B cell (primary cell): ENCODE measurements around the gene TNFSF12. TPM values are rescaled to one million over a fixed set of nuclear protein-coding genes. Genes with fewer than 3 reads are reported as not detected.

Source experiments
- ATAC-seq: fragments of 200-7000 bp; cut with Tn5 transposase; one replicate; pipeline ENCODE4 v1.10.0; 2021; ENCODE audit warnings: low read depth, mild to moderate bottlenecking, moderate number of reproducible peaks, moderate library complexity
- CTCF ChIA-PET: fragments of 350-600 bp; sonication (Branson Sonifier 250); formaldehyde crosslinking; loops from one replicate; lab custom pipeline; 2021; ENCODE audit warnings: antibody characterized with exemption, inconsistent platforms; lab: Charles Lee
- POLR2A ChIA-PET: fragments of 350-600 bp; sonication (Branson Sonifier 250); formaldehyde crosslinking; loops from one replicate; lab custom pipeline; 2021; ENCODE audit warnings: antibody characterized with exemption; lab: Charles Lee
- DNase-seq: peaks from one replicate; pipeline ENCODE4 v3.0.0; 2013
- H2AFZ ChIP-seq: 2 replicates; pipeline ENCODE4 v1.6.1; 2012; ENCODE audit warnings: mild to moderate bottlenecking, low read depth, low read length; ENCODE audit not compliant: insufficient read depth, poor library complexity, severe bottlenecking
- H3K27ac ChIP-seq, 2 donors: 1 replicate in 1 of 2; 2 replicates in 1 of 2; pipeline ENCODE4 v1.5.1; 2012 to 2013; ENCODE audit warnings: low read length in 2 of 2, mild to moderate bottlenecking in 2 of 2, moderate library complexity in 1 of 2
- H3K27me3 ChIP-seq, 4 experiments: fragments of 200-600 bp in 1 of 4; sonication (generic) in 1 of 4; replicated peaks in 1 of 4; 1 replicate in 2 of 4; 2 replicates in 2 of 4; pipeline versions ENCODE4 v1.6.1 to v1.7.0; 2013 to 2016; ENCODE audit warnings: low read length in 3 of 4, mild to moderate bottlenecking in 2 of 4, mixed read lengths in 1 of 4, moderate library complexity in 1 of 4; ENCODE audit not compliant: insufficient read depth in 4 of 4, control insufficient read depth in 3 of 4; ENCODE audit errors: control extremely low read depth in 1 of 4
- H3K36me3 ChIP-seq, 2 experiments: replicated peaks in 1 of 2; 1 replicate in 1 of 2; 2 replicates in 1 of 2; pipeline versions ENCODE4 v1.6.1 to v1.7.1; 2013; ENCODE audit warnings: low read length in 1 of 2; ENCODE audit not compliant: insufficient read depth in 2 of 2, control insufficient read depth in 1 of 2; ENCODE audit errors: control extremely low read depth in 1 of 2, extremely low read depth in 1 of 2
- H3K4me1 ChIP-seq, 2 donors: fragments of 200-600 bp in 1 of 2; sonication (generic) in 1 of 2; 1 replicate in 1 of 2; 2 replicates in 1 of 2; pipeline versions ENCODE4 v1.5.1 to v1.6.1; 2013 to 2017; ENCODE audit warnings: low read length in 2 of 2; ENCODE audit not compliant: control insufficient read depth in 2 of 2, insufficient read depth in 2 of 2
- H3K4me2 ChIP-seq: replicated peaks from 2 replicates; pipeline ENCODE3; 2012; ENCODE audit warnings: mild to moderate bottlenecking, low read depth, low read length; ENCODE audit not compliant: poor library complexity, severe bottlenecking
- H3K4me3 ChIP-seq, 5 experiments: fragments of 200-600 bp in 1 of 5; sonication (generic) in 1 of 5; 1 replicate in 3 of 5; 2 replicates in 2 of 5; pipeline versions ENCODE4 v1.5.1 to v1.7.0; 2011 to 2016; ENCODE audit warnings: low read length in 4 of 5, mild to moderate bottlenecking in 4 of 5, low read depth in 2 of 5, control low read depth in 1 of 5, moderate library complexity in 1 of 5; ENCODE audit not compliant: insufficient read depth in 1 of 5; ENCODE audit errors: control extremely low read depth in 1 of 5, extremely low read depth in 1 of 5
- H3K79me2 ChIP-seq: fragments of 200-600 bp; sonication (generic); one replicate; pipeline ENCODE4 v1.6.0; 2016; ENCODE audit warnings: low read length; ENCODE audit not compliant: control insufficient read depth, insufficient read depth
- H3K9ac ChIP-seq: fragments of 200-600 bp; sonication (generic); 2 replicates; pipeline ENCODE4 v1.6.1; 2017; ENCODE audit warnings: mild to moderate bottlenecking, low read length, moderate library complexity
- H3K9me3 ChIP-seq, 3 donors: one replicate each; pipeline versions ENCODE4 v1.6.1 to v1.7.1; 2013; ENCODE audit warnings: low read length in 2 of 3; ENCODE audit not compliant: control insufficient read depth in 2 of 3, insufficient read depth in 1 of 3; ENCODE audit errors: control extremely low read depth in 1 of 3
- H4K20me1 ChIP-seq: 2 replicates; pipeline ENCODE4 v1.6.0; 2012; ENCODE audit warnings: mild to moderate bottlenecking, low read length; ENCODE audit not compliant: insufficient read depth, control insufficient read depth, poor library complexity, severe bottlenecking
- H3K27ac Mint-ChIP-seq: one replicate; pipeline ENCODE4 v1.8.0; 2021; ENCODE audit warnings: mixed read lengths
- H3K27me3 Mint-ChIP-seq: one replicate; pipeline ENCODE4 v1.8.0; 2021; ENCODE audit warnings: mixed read lengths
- H3K4me1 Mint-ChIP-seq: one replicate; pipeline ENCODE4 v1.8.0; 2021; ENCODE audit warnings: mixed read lengths
- H3K4me3 Mint-ChIP-seq: one replicate; pipeline ENCODE4 v1.8.0; 2021; ENCODE audit warnings: mixed read lengths
- H3K9me3 Mint-ChIP-seq: one replicate; pipeline ENCODE4 v1.8.0; 2022; ENCODE audit warnings: mixed read lengths; ENCODE audit not compliant: insufficient read depth
- EZH2 ChIP-seq: IDR thresholded peaks from 2 replicates; pipeline ENCODE4 v1.6.1; 2012; ENCODE audit warnings: borderline replicate concordance, low read depth, mild to moderate bottlenecking, moderate library complexity, low read length; ENCODE audit not compliant: insufficient read depth, poor library complexity, severe bottlenecking
- WGBS: methylation state at CpG from one replicate; pipeline ENCODE4 v1.1.5; 2013; ENCODE audit warnings: missing lambda C conversion rate; ENCODE audit not compliant: insufficient coverage; 5-methylcytosine and 5-hydroxymethylcytosine counted together
- intact Hi-C: fragments of 100-400 bp; cut with micrococcal nuclease; formaldehyde crosslinking; loops from one replicate; pipeline ENCODE4 v1.10.0; 2022
- polyA plus RNA-seq: library from polyadenylated mRNA; depleted of rRNA; stranded (reverse); fragments of >200 nt; gene quantifications from 2 replicates; pipeline ENCODE4 v1.2.3, GENCODE V29; 2012
- small RNA-seq: library from RNA; depleted of rRNA; stranded (forward); fragments of <200 nt; gene quantifications from one replicate; pipeline ENCODE3, GENCODE V24; 2012; ENCODE audit warnings: low replicate concordance, low read depth; ENCODE audit not compliant: insufficient read length
- total RNA-seq, 2 donors: library from RNA; stranded (reverse); fragments of 120-200 nt in 1 of 2; gene quantifications; 1 replicate in 1 of 2; 2 replicates in 1 of 2; pipeline versions ENCODE4 v1.2.3 to v1.2.4, GENCODE V29; 2013 to 2022
- TF ChIP-seq, protein P1 (sequence below): fragments of 200-600 bp; IDR thresholded peaks from one replicate; pipeline ENCODE4 v1.8.0; 2022; ENCODE audit warnings: antibody characterized with exemption, mild to moderate bottlenecking

Gene TNFSF12
- total and polyA plus RNA-seq, 2 donors (not counting 1 experiment from before 2014, with no cell fraction given): 40.6 to 53.4 TPM

DNA sequence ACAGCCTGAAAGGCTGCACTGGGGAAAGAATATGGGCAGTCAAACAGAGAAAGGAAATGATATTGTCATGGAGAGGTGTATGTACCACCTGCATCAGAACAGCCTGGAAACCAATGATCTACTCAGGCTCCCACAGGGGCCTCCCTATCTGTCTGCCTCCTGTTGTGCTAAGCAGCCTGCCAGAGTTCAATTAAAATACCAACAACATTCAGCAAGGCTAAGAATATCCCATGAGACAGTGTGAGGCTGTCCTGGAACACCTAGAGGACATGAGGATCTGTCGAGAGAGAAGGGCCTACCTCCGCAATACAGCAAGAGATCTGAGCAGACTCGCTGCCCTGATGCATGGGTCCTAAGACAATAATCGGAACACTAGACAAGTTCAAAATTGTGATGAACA lies 57.4 kb downstream of the TNFSF12 start:
- intact Hi-C loops: no loop called here

More for the DNA sequence above, 57.4 kb downstream of the TNFSF12 start:
- Histone ChIP-seq H4K20me1 (peaks cover 27% of the 10 kb centered on the region), H3K79me2 (peaks cover 46% of the 10 kb centered on the region), H2AFZ (no peak overlapping the region), H3K27me3 (no peaks in the 10 kb centered on the region), H3K27ac (no peak overlapping the region), H3K4me3 (no peak overlapping the region), H3K9ac (no peak overlapping the region), H3K36me3 (peaks cover 2 to 40% of the 10 kb centered on the region in 2 experiments), H3K4me2 (no peak overlapping the region), H3K9me3 (no peaks in the 10 kb centered on the region), H3K4me1 (no peaks in the 10 kb centered on the region)
- no peak overlapping the region for H3K4me3 Mint-ChIP-seq
- ChIA-PET POLR2A (no interaction called here), CTCF (interaction anchor here (0.8 kb wide), 1 partner anchor 26 kb away, joined by 3 read pairs; no protein-coding TSS in a partner anchor)
- ATAC-seq: no peak
- peaks cover 7% of the 10 kb centered on the region for H3K4me1 Mint-ChIP-seq
- DNase-seq: no peak
- no peak overlapping the region for H3K27ac Mint-ChIP-seq
- WGBS: 96% methylated on average over 3 of the region's 4 CpGs
- no peaks in the 10 kb centered on the region for H3K27me3 Mint-ChIP-seq
- TF ChIP-seq, protein P1, sequence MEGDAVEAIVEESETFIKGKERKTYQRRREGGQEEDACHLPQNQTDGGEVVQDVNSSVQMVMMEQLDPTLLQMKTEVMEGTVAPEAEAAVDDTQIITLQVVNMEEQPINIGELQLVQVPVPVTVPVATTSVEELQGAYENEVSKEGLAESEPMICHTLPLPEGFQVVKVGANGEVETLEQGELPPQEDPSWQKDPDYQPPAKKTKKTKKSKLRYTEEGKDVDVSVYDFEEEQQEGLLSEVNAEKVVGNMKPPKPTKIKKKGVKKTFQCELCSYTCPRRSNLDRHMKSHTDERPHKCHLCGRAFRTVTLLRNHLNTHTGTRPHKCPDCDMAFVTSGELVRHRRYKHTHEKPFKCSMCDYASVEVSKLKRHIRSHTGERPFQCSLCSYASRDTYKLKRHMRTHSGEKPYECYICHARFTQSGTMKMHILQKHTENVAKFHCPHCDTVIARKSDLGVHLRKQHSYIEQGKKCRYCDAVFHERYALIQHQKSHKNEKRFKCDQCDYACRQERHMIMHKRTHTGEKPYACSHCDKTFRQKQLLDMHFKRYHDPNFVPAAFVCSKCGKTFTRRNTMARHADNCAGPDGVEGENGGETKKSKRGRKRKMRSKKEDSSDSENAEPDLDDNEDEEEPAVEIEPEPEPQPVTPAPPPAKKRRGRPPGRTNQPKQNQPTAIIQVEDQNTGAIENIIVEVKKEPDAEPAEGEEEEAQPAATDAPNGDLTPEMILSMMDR: no peak
- TF ChIP-seq EZH2: no peak
- no peaks in the 10 kb centered on the region for H3K9me3 Mint-ChIP-seq

Small RNA genes within 50 kb of the gene (small RNA-seq; reads per million reads assigned to genes)
- gene CD68 (not detected), gene RF00019 (not detected), gene SNORA48 (not detected), gene SNORD10 (not detected)

Other genes with a start within 250 kb of the TNFSF12 start
Only the 30 nearest of the 32 such genes appear.
- 85.2 and 89.2 TPM in 2 replicates for gene NEURL4, start 219.7 kb upstream of the TNFSF12 start, total RNA-seq
- 54.6 and 82.6 TPM in 2 replicates for gene NEURL4, start 219.7 kb upstream of the TNFSF12 start, polyA plus RNA-seq
- gene ACAP1, start 212.5 kb upstream of the TNFSF12 start, total RNA-seq: 371 and 392 TPM in 2 replicates
- gene ACAP1, start 212.5 kb upstream of the TNFSF12 start, polyA plus RNA-seq: 412 and 471 TPM in 2 replicates
- 13.4 and 15.4 TPM in 2 replicates for gene KCTD11, start 196.9 kb upstream of the TNFSF12 start, total RNA-seq
- 3.1 and 4.3 TPM in 2 replicates for gene KCTD11, start 196.9 kb upstream of the TNFSF12 start, polyA plus RNA-seq
- 0.25 TPM in 1 of 2 replicates, not detected in the other for gene TMEM95, start 193.9 kb upstream of the TNFSF12 start, total RNA-seq
- gene TMEM95, start 193.9 kb upstream of the TNFSF12 start, polyA plus RNA-seq: not detected in 2 replicates
- gene TNK1, start 168.0 kb upstream of the TNFSF12 start, total RNA-seq: 10.0 and 11.7 TPM in 2 replicates
- 22.5 and 23.7 TPM in 2 replicates for gene TNK1, start 168.0 kb upstream of the TNFSF12 start, polyA plus RNA-seq
- 31.1 and 31.6 TPM in 2 replicates for gene PLSCR3, start 154.5 kb upstream of the TNFSF12 start, total RNA-seq
- gene PLSCR3, start 154.5 kb upstream of the TNFSF12 start, polyA plus RNA-seq: 82.3 and 122 TPM in 2 replicates
- gene TMEM256, start 145.0 kb upstream of the TNFSF12 start, total RNA-seq: 64.5 and 67.8 TPM in 2 replicates
- 29.2 and 65.4 TPM in 2 replicates for gene TMEM256, start 145.0 kb upstream of the TNFSF12 start, polyA plus RNA-seq
- gene NLGN2, start 141.2 kb upstream of the TNFSF12 start, total RNA-seq: 1.7 and 3.4 TPM in 2 replicates
- gene NLGN2, start 141.2 kb upstream of the TNFSF12 start, polyA plus RNA-seq: 0.52 and 0.68 TPM in 2 replicates
- not detected in 2 replicates for gene SPEM1, start 128.7 kb upstream of the TNFSF12 start, total RNA-seq
- not detected in 2 replicates for gene SPEM1, start 128.7 kb upstream of the TNFSF12 start, polyA plus RNA-seq
- not detected in 2 replicates for gene SPEM2, start 123.4 kb upstream of the TNFSF12 start, total RNA-seq
- gene SPEM2, start 123.4 kb upstream of the TNFSF12 start, polyA plus RNA-seq: not detected in 2 replicates
- not detected in 2 replicates for gene SPEM3, start 120.2 kb upstream of the TNFSF12 start, total RNA-seq
- not detected in 2 replicates for gene SPEM3, start 120.2 kb upstream of the TNFSF12 start, polyA plus RNA-seq
- gene TMEM102, start 113.6 kb upstream of the TNFSF12 start, total RNA-seq: 17.7 and 19.1 TPM in 2 replicates
- gene TMEM102, start 113.6 kb upstream of the TNFSF12 start, polyA plus RNA-seq: 5.9 and 10.8 TPM in 2 replicates
- 2.8 and 4.6 TPM in 2 replicates for gene FGF11, start 109.5 kb upstream of the TNFSF12 start, total RNA-seq
- 2.7 and 3.3 TPM in 2 replicates for gene FGF11, start 109.5 kb upstream of the TNFSF12 start, polyA plus RNA-seq
- gene CHRNB1, start 104.0 kb upstream of the TNFSF12 start, total RNA-seq: 6.2 and 6.6 TPM in 2 replicates
- 5.8 and 7.2 TPM in 2 replicates for gene CHRNB1, start 104.0 kb upstream of the TNFSF12 start, polyA plus RNA-seq
- gene ZBTB4, start 69.4 kb upstream of the TNFSF12 start, total RNA-seq: 59.4 and 62.4 TPM in 2 replicates
- gene ZBTB4, start 69.4 kb upstream of the TNFSF12 start, polyA plus RNA-seq: 16.0 and 19.2 TPM in 2 replicates
- gene SLC35G6, start 67.6 kb upstream of the TNFSF12 start, total RNA-seq: 0.30 TPM in 1 of 2 replicates, not detected in the other
- gene SLC35G6, start 67.6 kb upstream of the TNFSF12 start, polyA plus RNA-seq: 0.04 TPM in 1 of 2 replicates, not detected in the other
- 225 and 240 TPM in 2 replicates for gene POLR2A, start 64.7 kb upstream of the TNFSF12 start, total RNA-seq
- gene POLR2A, start 64.7 kb upstream of the TNFSF12 start, polyA plus RNA-seq: 56.5 and 77.6 TPM in 2 replicates
- gene TNFSF13, start 9.7 kb downstream of the TNFSF12 start, total RNA-seq: 14.7 and 16.0 TPM in 2 replicates
- 18.1 and 20.2 TPM in 2 replicates for gene TNFSF13, start 9.7 kb downstream of the TNFSF12 start, polyA plus RNA-seq
- 44.4 and 45.1 TPM in 2 replicates for gene SENP3, start 12.9 kb downstream of the TNFSF12 start, total RNA-seq
- gene SENP3, start 12.9 kb downstream of the TNFSF12 start, polyA plus RNA-seq: 54.1 and 57.1 TPM in 2 replicates
- 10.8 and 12.9 TPM in 2 replicates for gene CD68, start 30.6 kb downstream of the TNFSF12 start, total RNA-seq
- 0.66 and 3.9 TPM in 2 replicates for gene CD68, start 30.6 kb downstream of the TNFSF12 start, polyA plus RNA-seq
- gene MPDU1, start 34.8 kb downstream of the TNFSF12 start, total RNA-seq: 29.7 and 31.7 TPM in 2 replicates
- gene MPDU1, start 34.8 kb downstream of the TNFSF12 start, polyA plus RNA-seq: 47.8 and 51.5 TPM in 2 replicates
- 0.51 and 0.96 TPM in 2 replicates for gene SOX15, start 41.0 kb downstream of the TNFSF12 start, total RNA-seq
- 0.18 and 0.49 TPM in 2 replicates for gene SOX15, start 41.0 kb downstream of the TNFSF12 start, polyA plus RNA-seq
- gene FXR2, start 65.8 kb downstream of the TNFSF12 start, total RNA-seq: 44.7 and 45.8 TPM in 2 replicates
- gene FXR2, start 65.8 kb downstream of the TNFSF12 start, polyA plus RNA-seq: 37.2 and 40.1 TPM in 2 replicates
- 68.8 and 83.6 TPM in 2 replicates for gene SAT2, start 78.8 kb downstream of the TNFSF12 start, total RNA-seq
- gene SAT2, start 78.8 kb downstream of the TNFSF12 start, polyA plus RNA-seq: 33.8 and 46.2 TPM in 2 replicates
- gene SHBG, start 81.1 kb downstream of the TNFSF12 start, total RNA-seq: not detected in 2 replicates
- gene SHBG, start 81.1 kb downstream of the TNFSF12 start, polyA plus RNA-seq: 0.10 TPM in 1 of 2 replicates, not detected in the other
- 0.27 and 0.39 TPM in 2 replicates for gene ATP1B2, start 101.9 kb downstream of the TNFSF12 start, total RNA-seq
- gene ATP1B2, start 101.9 kb downstream of the TNFSF12 start, polyA plus RNA-seq: 0.12 TPM in 1 of 2 replicates, not detected in the other
- 89.9 and 101 TPM in 2 replicates for gene TP53, start 138.4 kb downstream of the TNFSF12 start, total RNA-seq
- 59.4 and 76.1 TPM in 2 replicates for gene TP53, start 138.4 kb downstream of the TNFSF12 start, polyA plus RNA-seq
- gene WRAP53, start 139.4 kb downstream of the TNFSF12 start, total RNA-seq: 17.2 and 18.2 TPM in 2 replicates
- 12.0 and 13.1 TPM in 2 replicates for gene WRAP53, start 139.4 kb downstream of the TNFSF12 start, polyA plus RNA-seq
- not detected in 2 replicates for gene EFNB3, start 156.1 kb downstream of the TNFSF12 start, total RNA-seq
- not detected in 2 replicates for gene EFNB3, start 156.1 kb downstream of the TNFSF12 start, polyA plus RNA-seq
- gene DNAH2, start 168.7 kb downstream of the TNFSF12 start, total RNA-seq: not detected in 2 replicates
- gene DNAH2, start 168.7 kb downstream of the TNFSF12 start, polyA plus RNA-seq: 0.03 TPM in 1 of 2 replicates, not detected in the other